Cardiac muscle cell (in vitro differentiated cells and primary cell): ENCODE results near the gene LASP1. TPM values are rescaled to one million over a fixed set of nuclear protein-coding genes. Genes with fewer than 3 reads are reported as not detected.

Source experiments
- DNase-seq, 2 donors: peaks; one replicate each; pipeline versions ENCODE4 v3.0.0 to v3.0.0-alpha.2; 2010 to 2017; ENCODE audit warnings: low read depth in 1 of 2, low spot score in 1 of 2
- H3K27ac ChIP-seq: fragments of 200-600 bp; sonication (generic); 2 replicates; pipeline ENCODE4 v1.5.1; 2016
- H3K27me3 ChIP-seq: fragments of 200-600 bp; sonication (generic); 2 replicates; pipeline ENCODE4 v1.6.0; 2016; ENCODE audit warnings: control low read depth
- H3K36me3 ChIP-seq: fragments of 200-600 bp; sonication (generic); 2 replicates; pipeline ENCODE4 v1.5.1; 2016; ENCODE audit warnings: control low read depth
- H3K4me1 ChIP-seq: fragments of 200-600 bp; sonication (generic); 2 replicates; pipeline ENCODE4 v1.8.1; 2017; ENCODE audit warnings: low read depth, mild to moderate bottlenecking, mixed run types
- H3K4me3 ChIP-seq: fragments of 200-600 bp; sonication (generic); 2 replicates; pipeline ENCODE4 v1.5.1; 2016; ENCODE audit warnings: mild to moderate bottlenecking
- H3K9me3 ChIP-seq: fragments of 200-600 bp; sonication (generic); 2 replicates; pipeline ENCODE4 v1.5.1; 2017; ENCODE audit warnings: low read depth, mild to moderate bottlenecking, control low read depth
- polyA plus RNA-seq: library from polyadenylated mRNA; unstranded; fragments of >200 nt; fragmentation: Nextera tagmentation; extraction: Ambion mirVana; gene quantifications from 2 replicates; pipeline ENCODE4 v1.2.1, GENCODE V29; 2016
- total RNA-seq: library from RNA; depleted of rRNA; stranded (reverse); fragments of >200 nt; gene quantifications from 2 replicates; pipeline ENCODE4 v1.2.3, GENCODE V29; 2016
- TF ChIP-seq, protein P1 (sequence below): IDR thresholded peaks from 2 replicates; pipeline ENCODE4 v1.5.1; 2012; ENCODE audit warnings: low read depth, mild to moderate bottlenecking, low read length

LASP1 gene
- total and polyA plus RNA-seq, 2 experiments from 2014 or later = 28.1 to 46.0 TPM

DNA sequence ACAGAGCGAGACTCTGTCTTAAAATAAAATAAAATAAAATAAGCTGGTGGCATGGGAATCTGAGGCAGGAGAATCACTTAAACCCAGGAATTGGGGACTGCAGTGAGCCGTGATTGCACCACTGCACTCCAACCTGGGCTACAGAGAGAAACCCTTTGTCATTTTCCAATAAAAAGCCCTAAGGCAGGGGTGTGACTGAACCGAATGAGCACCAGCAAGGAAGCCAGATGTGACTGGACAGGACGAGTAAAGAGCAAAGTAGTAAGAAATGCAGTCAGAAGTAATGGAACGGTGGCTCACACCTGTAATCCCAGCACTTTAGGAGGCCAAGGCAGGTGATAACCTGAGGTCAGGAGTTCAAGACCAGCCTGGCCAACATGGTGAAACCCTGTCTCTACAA lies 12.6 kb upstream of the LASP1 start:
- H3K4me3 ChIP-seq = no peak overlapping the region
- peaks cover 4% of the 10 kb centered on the region for H3K4me1 ChIP-seq
- TF ChIP-seq, protein P1, sequence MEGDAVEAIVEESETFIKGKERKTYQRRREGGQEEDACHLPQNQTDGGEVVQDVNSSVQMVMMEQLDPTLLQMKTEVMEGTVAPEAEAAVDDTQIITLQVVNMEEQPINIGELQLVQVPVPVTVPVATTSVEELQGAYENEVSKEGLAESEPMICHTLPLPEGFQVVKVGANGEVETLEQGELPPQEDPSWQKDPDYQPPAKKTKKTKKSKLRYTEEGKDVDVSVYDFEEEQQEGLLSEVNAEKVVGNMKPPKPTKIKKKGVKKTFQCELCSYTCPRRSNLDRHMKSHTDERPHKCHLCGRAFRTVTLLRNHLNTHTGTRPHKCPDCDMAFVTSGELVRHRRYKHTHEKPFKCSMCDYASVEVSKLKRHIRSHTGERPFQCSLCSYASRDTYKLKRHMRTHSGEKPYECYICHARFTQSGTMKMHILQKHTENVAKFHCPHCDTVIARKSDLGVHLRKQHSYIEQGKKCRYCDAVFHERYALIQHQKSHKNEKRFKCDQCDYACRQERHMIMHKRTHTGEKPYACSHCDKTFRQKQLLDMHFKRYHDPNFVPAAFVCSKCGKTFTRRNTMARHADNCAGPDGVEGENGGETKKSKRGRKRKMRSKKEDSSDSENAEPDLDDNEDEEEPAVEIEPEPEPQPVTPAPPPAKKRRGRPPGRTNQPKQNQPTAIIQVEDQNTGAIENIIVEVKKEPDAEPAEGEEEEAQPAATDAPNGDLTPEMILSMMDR = no peak
- H3K36me3 ChIP-seq = no peaks in the 10 kb centered on the region
- H3K27me3 ChIP-seq = no peaks in the 10 kb centered on the region
- H3K27ac ChIP-seq = no peak overlapping the region
- DNase-seq = no peak
- H3K9me3 ChIP-seq = no peaks in the 10 kb centered on the region

DNA sequence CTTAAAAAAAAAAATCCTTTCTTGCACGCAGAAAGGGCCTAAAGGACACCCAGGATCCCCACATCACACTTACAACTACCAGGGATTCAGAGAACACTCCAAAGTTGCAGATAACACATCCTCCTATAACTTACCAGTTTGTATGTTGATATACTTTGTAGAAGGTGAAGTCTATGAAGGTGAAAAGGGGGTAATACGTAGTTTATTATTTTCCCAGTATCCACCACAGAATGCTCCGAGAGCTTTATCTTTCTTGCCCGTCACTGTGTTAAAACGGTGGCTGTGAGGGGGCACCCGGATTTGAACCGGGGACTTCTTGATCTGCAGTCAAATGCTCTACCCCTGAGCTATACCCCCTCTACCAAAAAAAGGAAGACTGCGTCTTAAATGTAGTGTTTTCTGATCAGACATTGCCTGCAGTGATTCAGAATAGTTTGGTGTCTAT lies 8.4 kb upstream of the LASP1 start:
- Histone ChIP-seq H3K36me3 (no peaks in the 10 kb centered on the region), H3K27ac (no peak overlapping the region), H3K4me1 (no peaks in the 10 kb centered on the region), H3K4me3 (no peak overlapping the region), H3K9me3 (no peaks in the 10 kb centered on the region), H3K27me3 (no peaks in the 10 kb centered on the region)
- no peak for DNase-seq
- TF ChIP-seq, protein P1 = no peak

DNA sequence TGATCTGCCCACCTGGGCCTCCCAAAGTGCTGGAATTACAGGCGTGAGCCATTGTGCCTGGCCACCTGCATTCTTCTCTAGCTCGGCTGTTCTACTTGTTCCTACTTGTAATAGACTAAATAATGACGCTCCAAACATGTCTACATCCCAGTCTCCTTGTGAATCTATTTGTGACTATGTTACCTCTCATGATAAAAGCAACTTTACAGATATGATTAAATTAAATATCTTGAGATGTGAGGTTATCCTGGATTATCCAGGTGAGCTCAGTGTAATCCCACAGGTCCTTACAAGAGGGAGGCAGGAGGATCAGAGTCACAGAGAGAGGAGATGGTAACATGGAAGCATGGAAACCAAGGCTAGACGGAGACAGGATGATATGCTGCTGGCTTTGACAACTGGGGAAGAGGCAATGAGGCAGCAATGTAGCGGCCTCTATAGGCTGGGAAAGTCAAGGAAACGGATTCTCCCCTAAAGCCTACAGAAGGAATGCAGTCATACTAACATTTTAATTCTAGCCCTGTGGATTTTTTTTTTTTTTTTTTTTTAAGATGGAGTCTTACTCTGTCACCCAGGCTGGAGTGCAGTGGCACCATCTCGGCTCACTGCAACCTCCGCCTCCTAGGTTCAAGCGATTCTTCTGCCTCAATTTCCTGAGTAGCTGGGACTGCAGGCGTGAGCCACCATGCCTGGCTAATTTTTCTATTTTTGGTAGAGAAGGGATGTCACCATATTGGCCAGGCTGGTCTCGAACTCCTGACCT lies 5.0 kb upstream of the LASP1 start:
- Histone ChIP-seq H3K36me3 (no peaks in the 10 kb centered on the region), H3K9me3 (no peaks in the 10 kb centered on the region), H3K27me3 (no peaks in the 10 kb centered on the region), H3K4me3 (no peak overlapping the region), H3K4me1 (no peaks in the 10 kb centered on the region), H3K27ac (no peak overlapping the region)
- TF ChIP-seq, protein P1 = peak; percentile 62
- peak; percentile 40 to 67 for DNase-seq

DNA sequence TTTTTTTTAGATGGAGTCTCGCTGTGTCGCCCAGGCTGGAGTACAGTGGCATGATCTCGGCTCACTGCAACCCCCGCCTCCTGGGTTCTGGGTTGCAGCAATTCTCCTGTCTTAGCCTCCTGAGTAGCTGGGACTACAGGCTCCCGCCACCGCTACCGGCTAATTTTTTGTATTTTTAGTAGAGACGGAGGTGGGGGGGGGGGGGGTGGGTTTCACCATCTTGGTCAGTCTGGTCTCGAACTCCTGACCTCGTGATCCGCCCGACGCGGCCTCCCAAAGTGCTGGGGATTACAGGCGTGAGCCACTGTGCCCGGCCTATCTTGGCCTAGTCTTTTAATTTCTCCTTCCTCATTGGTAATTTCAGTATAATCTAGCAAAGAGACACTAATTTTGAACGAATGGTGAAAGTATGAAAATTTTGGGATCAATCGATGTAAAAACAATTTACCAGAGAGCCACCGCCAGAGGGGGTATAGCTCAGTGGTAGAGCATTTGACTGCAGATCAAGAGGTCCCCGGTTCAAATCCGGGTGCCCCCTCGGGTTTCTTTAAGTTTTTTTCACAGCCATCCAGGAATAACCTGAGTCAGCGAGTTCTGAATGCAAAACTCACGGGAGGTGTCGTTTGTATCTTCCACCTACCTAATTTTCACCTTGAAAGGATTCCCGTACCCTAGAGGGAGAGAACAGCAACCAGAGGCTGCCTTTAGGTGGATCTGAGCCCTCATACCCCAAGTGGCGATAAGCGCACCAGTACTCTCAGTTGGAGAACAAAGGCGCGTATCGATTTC lies 2.5 kb upstream of the LASP1 start:
- H3K4me3 ChIP-seq = peak overlapping the region; percentile 66
- H3K27ac ChIP-seq = peak overlapping the region; percentile 64
- no peaks in the 10 kb centered on the region for H3K9me3 ChIP-seq
- peaks cover 9% of the 10 kb centered on the region for H3K4me1 ChIP-seq
- no peaks in the 10 kb centered on the region for H3K27me3 ChIP-seq
- TF ChIP-seq, protein P1 = peak; percentile 41
- peak; percentile 69 to 71 for DNase-seq
- no peaks in the 10 kb centered on the region for H3K36me3 ChIP-seq

DNA sequence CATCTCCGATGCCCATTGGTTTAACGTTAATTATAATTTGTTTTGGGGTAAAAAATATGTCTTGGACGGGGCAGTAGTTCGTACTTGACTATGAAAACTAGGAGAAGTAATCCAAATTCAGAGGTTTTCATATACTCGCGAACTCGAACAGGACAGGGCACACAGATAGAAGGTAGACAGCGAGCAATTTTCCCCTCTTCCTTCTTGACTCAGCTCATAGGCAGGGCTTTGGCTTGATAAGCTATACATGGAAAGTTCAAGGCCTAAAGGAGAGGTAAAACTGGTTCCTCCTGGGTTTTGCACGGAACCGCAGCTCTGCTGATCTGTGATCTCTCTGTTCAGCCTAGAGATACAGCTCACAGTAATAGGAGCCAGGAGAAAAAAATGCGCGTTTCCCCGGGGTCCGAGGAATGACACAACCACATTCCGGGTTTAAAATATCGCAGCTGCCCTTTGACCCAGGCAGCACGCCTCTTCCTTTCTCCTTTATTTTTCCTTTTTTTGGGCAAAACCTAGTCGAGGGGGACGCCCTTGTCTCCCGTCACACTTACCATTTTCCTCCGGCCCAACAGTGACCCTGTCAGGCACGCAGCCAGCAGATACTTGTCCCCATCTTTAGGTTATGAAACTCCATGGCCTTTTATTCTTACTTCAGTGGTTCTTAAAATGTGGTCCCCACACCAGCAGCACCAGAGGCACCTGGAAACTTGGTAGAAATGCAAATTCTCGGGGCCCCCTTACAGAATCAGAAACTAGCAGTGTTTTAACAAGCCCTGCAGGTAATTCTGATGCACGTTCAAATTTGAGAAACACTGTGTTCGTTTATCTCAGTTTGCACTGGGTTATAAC lies 1.7 kb upstream of the LASP1 start:
- Histone ChIP-seq H3K9me3 (no peaks in the 10 kb centered on the region), H3K36me3 (no peaks in the 10 kb centered on the region), H3K4me1 (peaks cover 9% of the 10 kb centered on the region), H3K4me3 (peak overlapping the region; percentile 66), H3K27me3 (no peaks in the 10 kb centered on the region), H3K27ac (peak overlapping the region; percentile 64)
- TF ChIP-seq, protein P1 = no peak
- peak; percentile 20 to 80 for DNase-seq
